ENCODE results near the gene CCNL2. TPM values are rescaled to one million over a fixed set of nuclear protein-coding genes. Genes with fewer than 3 reads are reported as not detected.

Gene CCNL2
- total RNA-seq, 6 experiments from 2014 or later, result 80.8 to 127 (median 101) TPM

DNA sequence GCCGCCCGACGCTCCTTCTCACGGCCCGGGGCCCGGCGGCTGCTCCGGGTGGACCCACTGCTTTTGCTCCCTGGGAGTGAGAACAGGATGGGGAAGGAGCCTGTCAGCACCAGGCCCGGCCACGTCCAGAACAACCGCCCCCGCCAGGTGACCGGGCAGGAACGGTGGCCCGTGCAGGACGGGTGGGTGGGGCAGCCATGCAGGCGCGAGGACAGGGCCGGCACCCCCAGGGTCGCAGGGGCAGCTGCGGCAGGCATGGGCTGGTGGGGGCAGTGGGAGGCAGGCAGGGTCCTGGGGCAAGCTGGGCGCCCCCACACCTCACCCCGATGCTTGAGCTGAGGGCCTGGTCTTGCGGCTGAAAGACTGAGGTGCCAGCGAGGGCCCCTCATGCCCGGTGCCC lies 62.7 kb downstream of the CCNL2 start:
- Histone ChIP-seq H3K27ac (no peak overlapping the region), H3K4me3 (no peak overlapping the region), H3K27me3 (no peaks in the 10 kb centered on the region), H3K4me1 (peaks cover 0 to 5% (median 0%) of the 10 kb centered on the region in 4 donors), H3K36me3 (peaks cover 0 to 15% (median 2%) of the 10 kb centered on the region in 4 donors), H3K9me3 (no peaks in the 10 kb centered on the region)
- DNase-seq (no peak), ATAC-seq (no peak)
- no peak for TF ChIP-seq POLR2A (IDR thresholded peaks at IDR 0.05)
- TF ChIP-seq, protein P1, sequence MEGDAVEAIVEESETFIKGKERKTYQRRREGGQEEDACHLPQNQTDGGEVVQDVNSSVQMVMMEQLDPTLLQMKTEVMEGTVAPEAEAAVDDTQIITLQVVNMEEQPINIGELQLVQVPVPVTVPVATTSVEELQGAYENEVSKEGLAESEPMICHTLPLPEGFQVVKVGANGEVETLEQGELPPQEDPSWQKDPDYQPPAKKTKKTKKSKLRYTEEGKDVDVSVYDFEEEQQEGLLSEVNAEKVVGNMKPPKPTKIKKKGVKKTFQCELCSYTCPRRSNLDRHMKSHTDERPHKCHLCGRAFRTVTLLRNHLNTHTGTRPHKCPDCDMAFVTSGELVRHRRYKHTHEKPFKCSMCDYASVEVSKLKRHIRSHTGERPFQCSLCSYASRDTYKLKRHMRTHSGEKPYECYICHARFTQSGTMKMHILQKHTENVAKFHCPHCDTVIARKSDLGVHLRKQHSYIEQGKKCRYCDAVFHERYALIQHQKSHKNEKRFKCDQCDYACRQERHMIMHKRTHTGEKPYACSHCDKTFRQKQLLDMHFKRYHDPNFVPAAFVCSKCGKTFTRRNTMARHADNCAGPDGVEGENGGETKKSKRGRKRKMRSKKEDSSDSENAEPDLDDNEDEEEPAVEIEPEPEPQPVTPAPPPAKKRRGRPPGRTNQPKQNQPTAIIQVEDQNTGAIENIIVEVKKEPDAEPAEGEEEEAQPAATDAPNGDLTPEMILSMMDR (IDR thresholded peaks at IDR 0.05), result no peak
- intact Hi-C loops (cut with DNase I), result no loop called here
- WGBS (ENCODE audit: insufficient coverage, low coverage, low lambda C conversion rate, missing lambda C conversion rate), result no CpG with 5 or more reads among the region's 26 CpGs

DNA sequence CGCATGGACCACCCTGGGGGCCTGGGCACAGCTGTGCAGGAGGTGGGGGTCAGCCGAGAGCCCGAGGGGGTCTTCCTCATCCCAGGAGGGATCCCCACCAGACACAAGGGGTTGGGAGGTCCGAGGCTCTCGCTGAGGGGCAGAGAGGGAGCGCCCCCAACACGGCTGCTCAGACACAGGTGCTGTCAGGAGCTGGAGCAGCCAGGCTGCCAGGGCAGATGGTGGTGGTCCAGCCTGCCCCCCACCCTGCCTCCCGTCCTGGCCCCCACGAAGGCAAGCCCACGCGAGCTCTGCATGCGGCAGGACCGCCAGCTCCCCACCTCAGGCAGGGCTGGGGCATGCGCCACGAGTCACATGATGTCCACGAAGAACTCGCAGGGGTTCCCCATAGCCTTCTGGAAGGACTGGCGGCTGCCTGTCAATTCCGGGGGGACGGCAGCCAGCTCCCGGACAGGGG lies 63.3 kb downstream of the CCNL2 start:
- DNase-seq (no peak), ATAC-seq (no peak)
- no peaks in the 10 kb centered on the region for H3K9me3 ChIP-seq
- intact Hi-C loops (cut with DNase I), result no loop called here
- H3K36me3 ChIP-seq, result peaks cover 0 to 15% (median 2%) of the 10 kb centered on the region in 4 donors
- peaks cover 0 to 5% (median 0%) of the 10 kb centered on the region in 4 donors for H3K4me1 ChIP-seq
- H3K4me3 ChIP-seq, result no peak overlapping the region
- WGBS (ENCODE audit: insufficient coverage, low coverage, low lambda C conversion rate, missing lambda C conversion rate), result 55% methylated on average over 2 of the region's 21 CpGs
- H3K27ac ChIP-seq, result no peak overlapping the region
- H3K27me3 ChIP-seq, result no peaks in the 10 kb centered on the region
- TF ChIP-seq POLR2A (IDR thresholded peaks at IDR 0.05), result no peak
- TF ChIP-seq, protein P1 (IDR thresholded peaks at IDR 0.05), result no peak

Small RNA genes lying within 50 kb of the gene (microRNA-seq; reads per million reads assigned to microRNA genes)
- 0 to 0.64 reads per million in 2 donors for gene MIR6808

Other genes starting within 250 kb of the CCNL2 start
- not detected for gene TTLL10, start 225.5 kb downstream of the CCNL2 start, total RNA-seq
- under 1 TPM in 2 of 6 experiments, not detected in 4; 0.24 to 0.27 TPM for gene TNFRSF18, start 192.7 kb downstream of the CCNL2 start, total RNA-seq
- gene TNFRSF4, start 185.2 kb downstream of the CCNL2 start, total RNA-seq, result under 1 TPM in 4 of 6 experiments, not detected in 2; 0.20 to 0.99 (median 0.28) TPM
- 100 to 1,000 TPM; 112 to 148 (median 142) TPM for gene SDF4, start 167.3 kb downstream of the CCNL2 start, total RNA-seq
- gene B3GALT6, start 167.1 kb downstream of the CCNL2 start, total RNA-seq, result 10 to 100 TPM in 2 of 6 experiments, 1 to 10 TPM in 4; 6.3 to 14.3 (median 7.8) TPM
- gene C1QTNF12, start 152.6 kb downstream of the CCNL2 start, total RNA-seq, result 1 to 10 TPM in 4 of 6 experiments, under 1 TPM in 1, not detected in 1; 0.40 to 4.0 (median 1.1) TPM
- gene UBE2J2, start 125.5 kb downstream of the CCNL2 start, total RNA-seq, result 10 to 100 TPM; 25.5 to 30.6 (median 26.9) TPM
- 1 to 10 TPM; 1.7 to 6.2 (median 3.4) TPM for gene SCNN1D, start 118.9 kb downstream of the CCNL2 start, total RNA-seq
- gene ACAP3, start 91.4 kb downstream of the CCNL2 start, total RNA-seq, result 10 to 100 TPM; 20.1 to 28.0 (median 22.0) TPM
- 10 to 100 TPM in 2 of 6 experiments, 1 to 10 TPM in 4; 5.6 to 21.6 (median 8.4) TPM for gene PUSL1, start 90.7 kb downstream of the CCNL2 start, total RNA-seq
- gene INTS11, start 74.7 kb downstream of the CCNL2 start, total RNA-seq, result 10 to 100 TPM; 35.1 to 52.4 (median 43.5) TPM
- 10 to 100 TPM; 26.9 to 57.7 (median 33.1) TPM for gene CPTP, start 74.5 kb downstream of the CCNL2 start, total RNA-seq
- 1 to 10 TPM in 2 of 6 experiments, under 1 TPM in 4; 0.10 to 2.7 (median 0.33) TPM for gene TAS1R3, start 68.1 kb downstream of the CCNL2 start, total RNA-seq
- gene DVL1, start 49.9 kb downstream of the CCNL2 start, total RNA-seq, result 10 to 100 TPM; 32.7 to 54.6 (median 41.2) TPM
- gene MXRA8, start 40.8 kb downstream of the CCNL2 start, total RNA-seq, result 10 to 100 TPM in 2 of 6 experiments, 1 to 10 TPM in 4; 2.2 to 11.9 (median 3.3) TPM
- 100 to 1,000 TPM in 3 of 6 experiments, 10 to 100 TPM in 3; 70.0 to 140 (median 104) TPM for gene AURKAIP1, start 24.1 kb downstream of the CCNL2 start, total RNA-seq
- 10 to 100 TPM; 44.1 to 91.2 (median 56.5) TPM for gene MRPL20, start 8.0 kb upstream of the CCNL2 start, total RNA-seq
- gene ANKRD65, start 21.9 kb upstream of the CCNL2 start, total RNA-seq, result under 1 TPM; 0.19 to 0.89 (median 0.35) TPM
- 100 to 1,000 TPM in 1 of 6 experiments, 10 to 100 TPM in 5; 39.5 to 195 (median 78.7) TPM for gene VWA1, start 36.4 kb upstream of the CCNL2 start, total RNA-seq
- gene ATAD3C, start 50.4 kb upstream of the CCNL2 start, total RNA-seq, result 1 to 10 TPM in 4 of 6 experiments, under 1 TPM in 2; 0.74 to 3.1 (median 1.9) TPM
- 10 to 100 TPM in 3 of 6 experiments, 1 to 10 TPM in 3; 8.9 to 15.0 (median 10.2) TPM for gene ATAD3B, start 72.4 kb upstream of the CCNL2 start, total RNA-seq
- gene ATAD3A, start 112.8 kb upstream of the CCNL2 start, total RNA-seq, result 10 to 100 TPM; 10.8 to 31.7 (median 13.1) TPM
- gene TMEM240, start 141.3 kb upstream of the CCNL2 start, total RNA-seq, result under 1 TPM in 1 of 6 experiments, not detected in 5; 0.40 TPM
- 10 to 100 TPM; 46.6 to 72.6 (median 63.8) TPM for gene SSU72, start 175.5 kb upstream of the CCNL2 start, total RNA-seq
- 1 to 10 TPM in 1 of 6 experiments, under 1 TPM in 5; 0.09 to 1.6 (median 0.46) TPM for gene FNDC10, start 200.8 kb upstream of the CCNL2 start, total RNA-seq
- 10 to 100 TPM; 20.7 to 38.5 (median 33.9) TPM for gene MIB2, start 216.2 kb upstream of the CCNL2 start, total RNA-seq
- 1 to 10 TPM in 5 of 6 experiments, under 1 TPM in 1; 0.75 to 4.0 (median 2.3) TPM for gene MMP23B, start 232.8 kb upstream of the CCNL2 start, total RNA-seq

Data from right lobe of liver (tissue), 6 donors.